HCT116 (cell line): Measurements from ENCODE around the gene SCAMP1. TPM values are rescaled to one million over a fixed set of nuclear protein-coding genes. Genes with fewer than 3 reads are reported as not detected.

ENCODE experiments used
- ATAC-seq: fragments of 200-7000 bp; cut with Tn5 transposase; 2 replicates; pipeline ENCODE4 v1.9.1; 2020; ENCODE audit warnings: mild to moderate bottlenecking, moderate library complexity
- BruUV-seq: library from RNA; stranded (reverse); fragments of 400-500 nt; replicated peaks from 2 replicates; lab custom pipeline; 2021; lab: Mats Ljungman, UMichigan
- CTCF ChIA-PET: fragments of 300-600 bp; sonication (Branson Sonifier 250); formaldehyde crosslinking; loops from one replicate; lab custom pipeline; 2021; ENCODE audit warnings: antibody characterized with exemption; lab: Charles Lee
- POLR2A ChIA-PET: fragments of 300-600, 350-600 bp; sonication (Branson Sonifier 250); formaldehyde crosslinking; loops from one replicate; lab custom pipeline; 2021; ENCODE audit warnings: antibody characterized with exemption; lab: Charles Lee
- RAD21 ChIA-PET, 2 experiments: fragments of 300-600 bp; sonication (Branson Sonifier 250); formaldehyde crosslinking; loops; one replicate each; lab custom pipeline; 2023; ENCODE audit warnings: low total read pairs in 2 of 2; ENCODE audit not compliant: uncharacterized antibody in 2 of 2, unreplicated experiment in 2 of 2, low non-redundant PET in 1 of 2; lab: Charles Lee
- DNase-seq: peaks from one replicate; pipeline ENCODE4 v3.0.0-alpha.2; 2010; ENCODE audit warnings: low read depth, low spot score
- H2AFZ ChIP-seq: fragments of 200-600 bp; shearing (Covaris generic), sonication (generic); 2 replicates; pipeline ENCODE4 v1.6.1; 2017; ENCODE audit warnings: low read depth, mixed run types, mixed read lengths, antibody characterized with exemption, low read length; ENCODE audit not compliant: poor library complexity, severe bottlenecking
- H3K27ac ChIP-seq: 2 replicates; pipeline ENCODE4 v1.5.1; 2012; ENCODE audit warnings: low read depth, low read length
- H3K27me3 ChIP-seq: fragments of 200-600 bp; sonication (generic); 2 replicates; pipeline ENCODE4 v1.6.1; 2016; ENCODE audit warnings: mixed run types, low read length, mixed read lengths; ENCODE audit not compliant: insufficient read depth
- H3K36me3 ChIP-seq, 2 experiments: fragments of 200-500 bp in 1 of 2; fragments of 200-600 bp in 1 of 2; sonication (Bioruptor generic) in 1 of 2; sonication (generic) in 1 of 2; 2 replicates each; pipeline versions ENCODE4 v1.5.1 to v1.6.1; 2014 to 2016; ENCODE audit warnings: low read length in 2 of 2, inconsistent platforms in 1 of 2, mixed read lengths in 1 of 2, mixed run types in 1 of 2; ENCODE audit not compliant: insufficient read depth in 2 of 2, control insufficient read depth in 1 of 2
- H3K4me1 ChIP-seq, 2 experiments: fragments of 200-600 bp in 1 of 2; sonication (generic) in 1 of 2; 2 replicates each; pipeline versions ENCODE4 v1.5.1 to v1.6.1; 2012 to 2017; ENCODE audit warnings: low read length in 2 of 2, inconsistent platforms in 1 of 2, mild to moderate bottlenecking in 1 of 2, mixed read lengths in 1 of 2, mixed run types in 1 of 2, moderate library complexity in 1 of 2; ENCODE audit not compliant: insufficient read depth in 2 of 2, control insufficient read depth in 1 of 2
- H3K4me2 ChIP-seq: fragments of 200-600 bp; sonication (generic); 2 replicates; pipeline ENCODE4 v1.6.1; 2017; ENCODE audit warnings: mixed run types, low read length, mixed read lengths
- H3K4me3 ChIP-seq, 2 experiments: fragments of 200-600 bp in 1 of 2; sonication (generic) in 1 of 2; replicated peaks in 1 of 2; 2 replicates each; pipeline ENCODE4 v1.5.1; 2011 to 2016; ENCODE audit warnings: low read length in 2 of 2, control low read depth in 1 of 2, low read depth in 1 of 2, mild to moderate bottlenecking in 1 of 2, mixed read lengths in 1 of 2, mixed run types in 1 of 2
- H3K79me2 ChIP-seq: fragments of 200-600 bp; sonication (generic); 2 replicates; pipeline ENCODE4 v1.6.1; 2017; ENCODE audit warnings: mild to moderate bottlenecking, mixed run types, low read length, moderate library complexity, mixed read lengths; ENCODE audit not compliant: insufficient read depth
- H3K9ac ChIP-seq: fragments of 200-600 bp; sonication (generic); 2 replicates; pipeline ENCODE4 v1.6.1; 2016; ENCODE audit warnings: low read length, mixed read lengths
- H3K9me2 ChIP-seq: fragments of 200-600 bp; sonication (generic), shearing (Covaris generic); 2 replicates; pipeline ENCODE4 v1.6.1; 2017; ENCODE audit warnings: mixed run types, mild to moderate bottlenecking, moderate library complexity; ENCODE audit not compliant: insufficient read depth
- H3K9me3 ChIP-seq, 2 experiments: fragments of 200-500 bp in 1 of 2; fragments of 200-600 bp in 1 of 2; sonication (Bioruptor generic) in 1 of 2; sonication (generic) in 1 of 2; 2 replicates each; pipeline ENCODE4 v1.6.1; 2014 to 2017; ENCODE audit warnings: low read length in 2 of 2, mixed read lengths in 2 of 2, inconsistent platforms in 1 of 2, low read depth in 1 of 2, mild to moderate bottlenecking in 1 of 2, mixed run types in 1 of 2, moderate library complexity in 1 of 2; ENCODE audit not compliant: control insufficient read depth in 1 of 2, insufficient read depth in 1 of 2
- H4K20me1 ChIP-seq: fragments of 200-600 bp; sonication (generic), shearing (Covaris generic); 2 replicates; pipeline ENCODE4 v1.6.1; 2017; ENCODE audit warnings: mixed run types, mild to moderate bottlenecking, moderate library complexity; ENCODE audit not compliant: insufficient read depth
- ELF1 ChIP-seq: IDR thresholded peaks from 2 replicates; pipeline ENCODE4 v1.6.1; 2012; ENCODE audit warnings: low read depth, borderline replicate concordance
- EZH2 ChIP-seq: fragments of 200-600 bp; sonication (generic); IDR thresholded peaks from 2 replicates; pipeline ENCODE4 v1.6.1; 2017; ENCODE audit warnings: antibody characterized with exemption, mixed run types
- POLR2A ChIP-seq: IDR thresholded peaks from 2 replicates; pipeline ENCODE4 v1.7.0; 2011; ENCODE audit warnings: borderline replicate concordance; ENCODE audit not compliant: insufficient read depth, insufficient read length; ENCODE audit errors: extremely low read depth
- POLR2AphosphoS5 ChIP-seq: IDR thresholded peaks from 2 replicates; pipeline ENCODE4 v1.6.1; 2011; ENCODE audit warnings: mild to moderate bottlenecking, low read depth, low read length, moderate library complexity
- SRF ChIP-seq: IDR thresholded peaks from 2 replicates; pipeline ENCODE4 v1.6.1; 2012; ENCODE audit warnings: low read depth
- ZFX ChIP-seq: fragments of 450-650 bp; IDR thresholded peaks from 2 replicates; pipeline ENCODE4 v1.6.1; 2017
- ZNF274 ChIP-seq: fragments of 200-500 bp; sonication (Bioruptor generic); IDR thresholded peaks from 2 replicates; pipeline ENCODE4 v1.6.1; 2014; ENCODE audit warnings: mild to moderate bottlenecking, low read depth, low read length, inconsistent platforms
- intact Hi-C: fragments of 100-400 bp; cut with micrococcal nuclease; formaldehyde crosslinking; loops from 2 replicates; pipeline ENCODE4 v1.10.0; 2022
- total RNA-seq: library from RNA; stranded (reverse); gene quantifications from one replicate; pipeline ENCODE4 v1.2.1, GENCODE V29; 2021; ENCODE audit not compliant: unreplicated experiment
- TF ChIP-seq, protein P1 (sequence below), 3 experiments: fragments of 200-600 bp in 1 of 3; sonication (generic) in 1 of 3; IDR thresholded peaks in 2 of 3; conservative IDR thresholded peaks in 1 of 3; 2 replicates each; pipeline ENCODE4 v1.5.1; 2012 to 2017; ENCODE audit warnings: low read depth in 2 of 3, low read length in 2 of 3, antibody characterized with exemption in 1 of 3, borderline replicate concordance in 1 of 3, control low read depth in 1 of 3, mild to moderate bottlenecking in 1 of 3, mixed read lengths in 1 of 3, mixed run types in 1 of 3, moderate library complexity in 1 of 3; ENCODE audit not compliant: insufficient read depth in 1 of 3
- TF ChIP-seq, protein P2 (sequence below): IDR thresholded peaks from 2 replicates; pipeline ENCODE4 v1.6.1; 2011; ENCODE audit warnings: mild to moderate bottlenecking, low read length, moderate library complexity; ENCODE audit not compliant: insufficient replicate concordance; ENCODE audit errors: extremely low read depth

Gene SCAMP1
- total RNA-seq, 1 experiment from 2014 or later: 46.4 TPM

DNA sequence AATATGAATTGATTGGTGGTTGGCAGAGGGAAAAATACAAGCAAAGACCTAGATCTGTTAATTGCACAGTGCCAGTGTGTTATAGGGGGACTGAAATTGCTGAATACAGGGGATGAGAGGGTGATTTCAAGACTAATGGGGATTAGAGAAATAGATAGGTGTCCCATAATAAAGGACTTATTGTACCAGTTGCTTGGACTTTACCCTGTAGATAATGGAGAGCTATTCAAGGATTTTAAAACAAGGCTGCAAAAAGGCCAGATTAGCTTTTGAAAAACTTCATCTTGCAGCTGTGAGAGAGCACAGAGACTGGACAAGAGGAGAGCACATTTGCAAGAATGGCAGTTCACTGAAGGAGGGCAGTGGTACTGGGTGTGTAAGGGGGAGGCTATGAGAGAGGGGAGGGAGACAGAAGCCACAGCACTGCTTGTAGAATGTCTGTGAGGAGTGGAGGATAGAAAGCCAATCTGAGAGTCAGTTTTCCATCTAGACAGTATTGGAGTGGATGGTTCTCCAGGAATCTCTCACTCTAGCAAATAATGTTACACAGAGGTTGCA lies 28.8 kb upstream of the SCAMP1 start:
- H3K4me1 ChIP-seq: no peaks in the 10 kb centered on the region
- H3K9ac ChIP-seq: no peak overlapping the region
- DNase-seq: no peak
- ChIA-PET POLR2A (no interaction called here), CTCF (no interaction called here), RAD21 (no interaction called here)
- TF ChIP-seq ZFX: no peak
- TF ChIP-seq POLR2AphosphoS5: no peak
- no peak for TF ChIP-seq SRF
- no peak for TF ChIP-seq ELF1
- TF ChIP-seq, protein P1, sequence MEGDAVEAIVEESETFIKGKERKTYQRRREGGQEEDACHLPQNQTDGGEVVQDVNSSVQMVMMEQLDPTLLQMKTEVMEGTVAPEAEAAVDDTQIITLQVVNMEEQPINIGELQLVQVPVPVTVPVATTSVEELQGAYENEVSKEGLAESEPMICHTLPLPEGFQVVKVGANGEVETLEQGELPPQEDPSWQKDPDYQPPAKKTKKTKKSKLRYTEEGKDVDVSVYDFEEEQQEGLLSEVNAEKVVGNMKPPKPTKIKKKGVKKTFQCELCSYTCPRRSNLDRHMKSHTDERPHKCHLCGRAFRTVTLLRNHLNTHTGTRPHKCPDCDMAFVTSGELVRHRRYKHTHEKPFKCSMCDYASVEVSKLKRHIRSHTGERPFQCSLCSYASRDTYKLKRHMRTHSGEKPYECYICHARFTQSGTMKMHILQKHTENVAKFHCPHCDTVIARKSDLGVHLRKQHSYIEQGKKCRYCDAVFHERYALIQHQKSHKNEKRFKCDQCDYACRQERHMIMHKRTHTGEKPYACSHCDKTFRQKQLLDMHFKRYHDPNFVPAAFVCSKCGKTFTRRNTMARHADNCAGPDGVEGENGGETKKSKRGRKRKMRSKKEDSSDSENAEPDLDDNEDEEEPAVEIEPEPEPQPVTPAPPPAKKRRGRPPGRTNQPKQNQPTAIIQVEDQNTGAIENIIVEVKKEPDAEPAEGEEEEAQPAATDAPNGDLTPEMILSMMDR (IDR thresholded peaks at IDR 0.05 in 2 of 3, conservative IDR thresholded peaks at IDR 0.05 in 1 of 3; ENCODE audit: borderline replicate concordance in 1 of 3, insufficient read depth in 1 of 3, low read depth in 2 of 3, low read length in 2 of 3): no peak
- no peak for TF ChIP-seq POLR2A
- no peak for TF ChIP-seq ZNF274
- TF ChIP-seq EZH2: no peak
- TF ChIP-seq, protein P2, sequence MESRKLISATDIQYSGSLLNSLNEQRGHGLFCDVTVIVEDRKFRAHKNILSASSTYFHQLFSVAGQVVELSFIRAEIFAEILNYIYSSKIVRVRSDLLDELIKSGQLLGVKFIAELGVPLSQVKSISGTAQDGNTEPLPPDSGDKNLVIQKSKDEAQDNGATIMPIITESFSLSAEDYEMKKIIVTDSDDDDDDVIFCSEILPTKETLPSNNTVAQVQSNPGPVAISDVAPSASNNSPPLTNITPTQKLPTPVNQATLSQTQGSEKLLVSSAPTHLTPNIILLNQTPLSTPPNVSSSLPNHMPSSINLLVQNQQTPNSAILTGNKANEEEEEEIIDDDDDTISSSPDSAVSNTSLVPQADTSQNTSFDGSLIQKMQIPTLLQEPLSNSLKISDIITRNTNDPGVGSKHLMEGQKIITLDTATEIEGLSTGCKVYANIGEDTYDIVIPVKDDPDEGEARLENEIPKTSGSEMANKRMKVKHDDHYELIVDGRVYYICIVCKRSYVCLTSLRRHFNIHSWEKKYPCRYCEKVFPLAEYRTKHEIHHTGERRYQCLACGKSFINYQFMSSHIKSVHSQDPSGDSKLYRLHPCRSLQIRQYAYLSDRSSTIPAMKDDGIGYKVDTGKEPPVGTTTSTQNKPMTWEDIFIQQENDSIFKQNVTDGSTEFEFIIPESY: no peak
- no peaks in the 10 kb centered on the region for H3K9me2 ChIP-seq
- H4K20me1 ChIP-seq: no peaks in the 10 kb centered on the region
- H3K36me3 ChIP-seq: no peaks in the 10 kb centered on the region
- no peak for ATAC-seq
- H3K4me2 ChIP-seq: no peak overlapping the region
- H3K9me3 ChIP-seq: no peaks in the 10 kb centered on the region
- intact Hi-C loops: no loop called here
- no peak overlapping the region for H3K27ac ChIP-seq
- no peak overlapping the region for H2AFZ ChIP-seq
- no peaks in the 10 kb centered on the region for H3K27me3 ChIP-seq
- H3K79me2 ChIP-seq: no peaks in the 10 kb centered on the region
- no TSS peak for BruUV-seq
- H3K4me3 ChIP-seq: no peak overlapping the region
